ENCODE results near the gene ZNF775. TPM values are rescaled to one million over a fixed set of nuclear protein-coding genes. Genes with fewer than 3 reads are reported as not detected.

ZNF775 gene
- polyA plus RNA-seq, 3 donors from 2014 or later: 3.3 to 5.5 (median 5.5) TPM

Other genes starting within 250 kb of the ZNF775 start
- 10 to 100 TPM; 19.4 to 26.6 (median 20.6) TPM for gene LRRC61, start 56.0 kb upstream of the ZNF775 start, polyA plus RNA-seq
- gene ACTR3C, start 55.8 kb upstream of the ZNF775 start, polyA plus RNA-seq: 1 to 10 TPM; 3.6 to 8.8 (median 6.5) TPM
- not detected for gene RARRES2, start 37.7 kb upstream of the ZNF775 start, polyA plus RNA-seq
- gene REPIN1, start 10.5 kb upstream of the ZNF775 start, polyA plus RNA-seq: 10 to 100 TPM; 40.6 to 86.0 (median 43.2) TPM
- 10 to 100 TPM in 1 of 3 donors, 1 to 10 TPM in 2; 2.6 to 25.1 (median 5.0) TPM for gene GIMAP8, start 71.3 kb downstream of the ZNF775 start, polyA plus RNA-seq
- gene GIMAP7, start 135.5 kb downstream of the ZNF775 start, polyA plus RNA-seq: 100 to 1,000 TPM; 285 to 709 (median 555) TPM
- 100 to 1,000 TPM; 158 to 420 (median 392) TPM for gene GIMAP4, start 188.1 kb downstream of the ZNF775 start, polyA plus RNA-seq